ENCODE results near the gene C16orf96. TPM values are rescaled to one million over a fixed set of nuclear protein-coding genes. Genes with fewer than 3 reads are reported as not detected.

The C16orf96 gene
- total RNA-seq, 1 donor from 2014 or later, result 0.11 TPM

- peaks cover 47% of the 10 kb centered on the region for H4K20me1 ChIP-seq (ENCODE audit: low read depth)
- H3K27ac ChIP-seq, result peak overlapping the region; percentile 43
These were observed 34.0 kb upstream of the C16orf96 start for GRCh38 chr16:4522051-4522581.

GRCh38 chr16:4523686-4524085, 32.5 kb upstream of the C16orf96 start:
- no peak overlapping the region for H3K27ac ChIP-seq
- peaks cover 40% of the 10 kb centered on the region for H3K4me1 Mint-ChIP-seq
- TF ChIP-seq EZH2 (IDR thresholded peaks at IDR 0.05) (no peak), EZH2phosphoT487 (IDR thresholded peaks at IDR 0.05) (no peak), CTCF (IDR thresholded peaks at IDR 0.05) (no peak)

More at GRCh38 chr16:4522051-4522581, 34.0 kb upstream of the C16orf96 start:
- H3K9ac ChIP-seq, result no peak overlapping the region
- H3K9me3 ChIP-seq (ENCODE audit: low read depth), result no peaks in the 10 kb centered on the region
- H3K36me3 ChIP-seq, result no peaks in the 10 kb centered on the region
- Mint-ChIP-seq H3K27ac (peak overlapping the region; percentile 66), H3K4me1 (peaks cover 39% of the 10 kb centered on the region), H3K36me3 (peaks cover 13% of the 10 kb centered on the region), H3K27me3 (ENCODE audit: insufficient read depth, low read depth) (peaks cover 2% of the 10 kb centered on the region), H3K9me3 (no peaks in the 10 kb centered on the region), H3K4me3 (no peak overlapping the region)
- peak overlapping the region; percentile 8 for H3K4me2 ChIP-seq
- TF ChIP-seq EZH2 (IDR thresholded peaks at IDR 0.05) (no peak), CTCF (IDR thresholded peaks at IDR 0.05) (no peak), EZH2phosphoT487 (IDR thresholded peaks at IDR 0.05) (no peak)
- H3F3A ChIP-seq (ENCODE audit: low read depth), result peaks cover 22% of the 10 kb centered on the region
- no peak overlapping the region for H2AFZ ChIP-seq (replicated peaks)
- no peaks in the 10 kb centered on the region for H3K27me3 ChIP-seq
- H3K4me1 ChIP-seq, result peaks cover 15% of the 10 kb centered on the region
- peak; percentile 54 for DNase-seq (ENCODE audit: low spot score)
- peaks cover 8% of the 10 kb centered on the region for H3K79me2 ChIP-seq (ENCODE audit: low read depth)
- no peak overlapping the region for H3K4me3 ChIP-seq

GRCh38 chr16:4524571-4524970, 31.6 kb upstream of the C16orf96 start:
- Histone ChIP-seq H4K20me1 (ENCODE audit: low read depth) (peaks cover 48% of the 10 kb centered on the region), H3K9me3 (ENCODE audit: low read depth) (no peaks in the 10 kb centered on the region), H3K4me3 (no peak overlapping the region), H3K4me1 (peaks cover 21% of the 10 kb centered on the region), H2AFZ (replicated peaks) (no peak overlapping the region), H3K36me3 (no peaks in the 10 kb centered on the region), H3K27me3 (no peaks in the 10 kb centered on the region), H3K4me2 (no peak overlapping the region), H3K79me2 (ENCODE audit: low read depth) (peaks cover 8% of the 10 kb centered on the region), H3F3A (ENCODE audit: low read depth) (peaks cover 19% of the 10 kb centered on the region), H3K27ac (no peak overlapping the region), H3K9ac (no peak overlapping the region)
- TF ChIP-seq EZH2 (IDR thresholded peaks at IDR 0.05), result no peak
- TF ChIP-seq EZH2phosphoT487 (IDR thresholded peaks at IDR 0.05), result no peak
- no peak for TF ChIP-seq CTCF (IDR thresholded peaks at IDR 0.05)
- Mint-ChIP-seq H3K36me3 (peaks cover 18% of the 10 kb centered on the region), H3K27me3 (ENCODE audit: insufficient read depth, low read depth) (peaks cover 2% of the 10 kb centered on the region), H3K27ac (no peak overlapping the region), H3K4me3 (no peak overlapping the region), H3K9me3 (no peaks in the 10 kb centered on the region), H3K4me1 (peaks cover 43% of the 10 kb centered on the region)
- DNase-seq (ENCODE audit: low spot score), result no peak

More at GRCh38 chr16:4523686-4524085, 32.5 kb upstream of the C16orf96 start:
- H3K36me3 ChIP-seq, result no peaks in the 10 kb centered on the region
- no peaks in the 10 kb centered on the region for H3K27me3 ChIP-seq
- H3K9me3 ChIP-seq (ENCODE audit: low read depth), result no peaks in the 10 kb centered on the region
- H3K36me3 Mint-ChIP-seq, result peaks cover 18% of the 10 kb centered on the region
- H4K20me1 ChIP-seq (ENCODE audit: low read depth), result peaks cover 39% of the 10 kb centered on the region
- no peak for DNase-seq (ENCODE audit: low spot score)
- H3K79me2 ChIP-seq (ENCODE audit: low read depth), result peaks cover 8% of the 10 kb centered on the region
- peaks cover 14% of the 10 kb centered on the region for H3F3A ChIP-seq (ENCODE audit: low read depth)
- peaks cover 15% of the 10 kb centered on the region for H3K4me1 ChIP-seq
- no peak overlapping the region for H3K27ac Mint-ChIP-seq
- no peak overlapping the region for H2AFZ ChIP-seq (replicated peaks)
- H3K27me3 Mint-ChIP-seq (ENCODE audit: insufficient read depth, low read depth), result peaks cover 2% of the 10 kb centered on the region
- no peak overlapping the region for H3K4me2 ChIP-seq
- H3K9ac ChIP-seq, result no peak overlapping the region
- H3K4me3 Mint-ChIP-seq, result no peak overlapping the region
- no peaks in the 10 kb centered on the region for H3K9me3 Mint-ChIP-seq
- H3K4me3 ChIP-seq, result no peak overlapping the region
